Measurements from ENCODE around the gene SPHKAP. TPM values are rescaled to one million over a fixed set of nuclear protein-coding genes. Genes with fewer than 3 reads are reported as not detected.

SPHKAP gene
- polyA plus RNA-seq, 2 of the 4 experiments (the other 2 are of a cell fraction) = 0.01 TPM; not detected in 1

GRCh38 chr2:228167290-228167689 is 14.2 kb downstream of the SPHKAP start:
- CTCF ChIA-PET = no interaction called here

GRCh38 chr2:228164718-228165117 is 16.8 kb downstream of the SPHKAP start:
- no peak for FAIRE-seq
- ATAC-seq = no peak
- no peak for DNase-seq (ENCODE audit: low read depth in 1 of 2, low spot score in 1 of 2)
- TF ChIP-seq FOSB (CRISPR knock-in tag; IDR thresholded peaks at IDR 0.05) (no peak), FOXS1 (CRISPR knock-in tag; IDR thresholded peaks at IDR 0.05) (no peak), RFX5 (IDR thresholded peaks at IDR 0.05) (no peak), MAZ (IDR thresholded peaks at IDR 0.05; ENCODE audit: borderline replicate concordance, low read depth, low read length) (no peak), MAX (IDR thresholded peaks at IDR 0.05) (no peak), KDM1A (IDR thresholded peaks at IDR 0.05; ENCODE audit: low read depth) (no peak), E2F6 (IDR thresholded peaks at IDR 0.05; ENCODE audit: borderline replicate concordance, low read depth) (no peak), ATOH8 (CRISPR knock-in tag; IDR thresholded peaks at IDR 0.05; ENCODE audit: low read depth) (no peak), HOXA7 (CRISPR knock-in tag; IDR thresholded peaks at IDR 0.05) (no peak), KDM5A (IDR thresholded peaks at IDR 0.05) (no peak), POLR2A (IDR thresholded peaks at IDR 0.05; ENCODE audit: low read length) (no peak), USF2 (IDR thresholded peaks at IDR 0.05) (no peak), ELK1 (IDR thresholded peaks at IDR 0.05; ENCODE audit: low read depth, low read length) (no peak), RNF2 (IDR thresholded peaks at IDR 0.05; ENCODE audit: borderline replicate concordance, low read depth) (no peak), HDAC2 (IDR thresholded peaks at IDR 0.05) (no peak), ZNF302 (CRISPR knock-in tag; IDR thresholded peaks at IDR 0.05) (no peak), SREBF2 (IDR thresholded peaks at IDR 0.05) (no peak)
- POLR2A ChIA-PET = no interaction called here
- Histone ChIP-seq H3K27ac (no peak overlapping the region), H3K4me2 (no peak overlapping the region), H3K4me3 (no peak overlapping the region), H3K4me1 (no peaks in the 10 kb centered on the region), H3K9me3 (no peaks in the 10 kb centered on the region)
- CTCF ChIA-PET = no interaction called here
- 31% methylated on average over 3 of the region's 3 CpGs for WGBS (ENCODE audit: missing lambda C conversion rate)

More at GRCh38 chr2:228167290-228167689, 14.2 kb downstream of the SPHKAP start:
- ATAC-seq (no peak), FAIRE-seq (no peak), DNase-seq (ENCODE audit: low read depth in 1 of 2, low spot score in 1 of 2) (no peak)
- Histone ChIP-seq H3K4me2 (no peak overlapping the region), H3K9me3 (no peaks in the 10 kb centered on the region), H3K4me1 (no peaks in the 10 kb centered on the region), H3K27ac (no peak overlapping the region), H3K4me3 (no peak overlapping the region)
- 40% methylated on average over 4 of the region's 4 CpGs for WGBS (ENCODE audit: missing lambda C conversion rate)
- POLR2A ChIA-PET = no interaction called here
- TF ChIP-seq ZSCAN20 (CRISPR knock-in tag; IDR thresholded peaks at IDR 0.05) (no peak), E2F6 (IDR thresholded peaks at IDR 0.05; ENCODE audit: borderline replicate concordance, low read depth) (no peak), USF2 (IDR thresholded peaks at IDR 0.05) (no peak), PBX3 (IDR thresholded peaks at IDR 0.05) (no peak), MAFK (IDR thresholded peaks at IDR 0.05; ENCODE audit: partially characterized antibody) (peak; percentile 54), TFCP2L1 (CRISPR knock-in tag; IDR thresholded peaks at IDR 0.05) (no peak), TP53 (CRISPR knock-in tag; IDR thresholded peaks at IDR 0.05) (no peak), CBX2 (IDR thresholded peaks at IDR 0.05; ENCODE audit: borderline replicate concordance, low read depth) (no peak)

Measured in A549 (cell line).